SK-N-SH (cell line): ENCODE results near the gene NRIP3. TPM values are rescaled to one million over a fixed set of nuclear protein-coding genes. Genes with fewer than 3 reads are reported as not detected.

Experiments used
- CTCF ChIA-PET: fragments of 300-600, 350-600 bp; formaldehyde crosslinking; extraction: SDS; loops from one replicate; lab custom pipeline; 2021; lab: Yijun Ruan, JAX
- POLR2A ChIA-PET: fragments of 350-600 bp; sonication (Branson Sonifier 250); formaldehyde crosslinking; extraction: SDS; loops from one replicate; lab custom pipeline; 2020; ENCODE audit warnings: antibody characterized with exemption, inconsistent platforms; lab: Yijun Ruan, JAX
- DNase-seq: peaks from one replicate; pipeline ENCODE4 v3.0.0; 2012
- H2AFZ ChIP-seq: fragments of 200-600 bp; sonication (generic); 2 replicates; pipeline ENCODE4 v1.8.1; 2016; ENCODE audit warnings: antibody characterized with exemption, mild to moderate bottlenecking, low read depth
- H3F3A ChIP-seq: fragments of 200-600 bp; sonication (generic); replicated peaks from 2 replicates; pipeline ENCODE3; 2016; ENCODE audit warnings: antibody characterized with exemption, mild to moderate bottlenecking; ENCODE audit not compliant: insufficient read depth
- H3K27ac ChIP-seq, 2 experiments: fragments of 200-500 bp in 1 of 2; fragments of 200-600 bp in 1 of 2; sonication (Bioruptor generic) in 1 of 2; sonication (generic), shearing (Covaris generic) in 1 of 2; 2 replicates each; pipeline versions ENCODE4 v1.5.1 to v1.6.1; 2014 to 2016; ENCODE audit warnings: low read depth in 2 of 2, inconsistent platforms in 1 of 2, low read length in 1 of 2, mild to moderate bottlenecking in 1 of 2, mixed read lengths in 1 of 2
- H3K27me3 ChIP-seq: fragments of 200-600 bp; sonication (generic), shearing (Covaris generic); 2 replicates; pipeline ENCODE4 v1.6.1; 2016; ENCODE audit warnings: mixed run types; ENCODE audit not compliant: insufficient read depth
- H3K36me3 ChIP-seq, 2 experiments: fragments of 200-500 bp in 1 of 2; fragments of 200-600 bp in 1 of 2; sonication (Bioruptor generic) in 1 of 2; sonication (generic) in 1 of 2; replicated peaks in 1 of 2; 2 replicates each; pipeline versions ENCODE3 to v1.5.1; 2014 to 2016; ENCODE audit warnings: low read length in 1 of 2, mild to moderate bottlenecking in 1 of 2; ENCODE audit not compliant: insufficient read depth in 2 of 2, control insufficient read depth in 1 of 2
- H3K4me1 ChIP-seq, 2 experiments: fragments of 200-500 bp in 1 of 2; fragments of 200-600 bp in 1 of 2; sonication (Bioruptor generic) in 1 of 2; sonication (generic), shearing (Covaris generic) in 1 of 2; 2 replicates each; pipeline versions ENCODE4 v1.5.1 to v1.6.1; 2014 to 2016; ENCODE audit warnings: low read depth in 1 of 2, low read length in 1 of 2, mixed run types in 1 of 2; ENCODE audit not compliant: insufficient read depth in 2 of 2, control insufficient read depth in 1 of 2
- H3K4me2 ChIP-seq: fragments of 200-600 bp; sonication (generic), shearing (Covaris generic); 2 replicates; pipeline ENCODE4 v1.6.1; 2017; ENCODE audit warnings: mixed run types
- H3K4me3 ChIP-seq, 2 experiments: fragments of 200-500 bp in 1 of 2; fragments of 200-600 bp in 1 of 2; sonication (Bioruptor generic) in 1 of 2; sonication (generic), shearing (Covaris generic) in 1 of 2; 2 replicates each; pipeline versions ENCODE4 v1.5.1 to v1.8.1; 2014 to 2016; ENCODE audit warnings: low read depth in 2 of 2, inconsistent platforms in 1 of 2, low read length in 1 of 2, mild to moderate bottlenecking in 1 of 2, mixed read lengths in 1 of 2, moderate library complexity in 1 of 2
- H3K79me2 ChIP-seq: fragments of 200-600 bp; sonication (generic); 2 replicates; pipeline ENCODE4 v1.8.1; 2017; ENCODE audit warnings: mild to moderate bottlenecking; ENCODE audit not compliant: insufficient read depth
- H3K9ac ChIP-seq: fragments of 200-600 bp; sonication (generic); 2 replicates; pipeline ENCODE4 v1.6.1; 2017; ENCODE audit warnings: mixed run types
- H3K9me2 ChIP-seq: fragments of 200-600 bp; sonication (generic); 2 replicates; pipeline ENCODE4 v1.6.1; 2017; ENCODE audit warnings: mixed run types
- H3K9me3 ChIP-seq: fragments of 200-600 bp; sonication (generic); 2 replicates; pipeline ENCODE4 v1.6.1; 2017; ENCODE audit warnings: mixed run types, mild to moderate bottlenecking, moderate library complexity
- H4K20me1 ChIP-seq: fragments of 200-600 bp; sonication (generic); 2 replicates; pipeline ENCODE4 v1.6.1; 2017; ENCODE audit warnings: mild to moderate bottlenecking, mixed run types; ENCODE audit not compliant: insufficient read depth
- FOXJ3 ChIP-seq: sonication (generic); formaldehyde crosslinking; IDR thresholded peaks from 2 replicates; pipeline ENCODE4 v1.5.1; 2020; ENCODE audit warnings: mild to moderate bottlenecking, missing genetic modification reagents
- GATA2 ChIP-seq: sonication (generic); formaldehyde crosslinking; IDR thresholded peaks from 2 replicates; pipeline ENCODE4 v1.5.0; 2020; ENCODE audit warnings: mild to moderate bottlenecking, missing genetic modification reagents
- RXRA ChIP-seq: IDR thresholded peaks from 2 replicates; pipeline ENCODE4 v1.4.0; 2012; ENCODE audit warnings: low read depth, mild to moderate bottlenecking, borderline replicate concordance
- WGBS: methylation state at CpG from one replicate; pipeline ENCODE4 v1.1.6; 2017; ENCODE audit warnings: low lambda C conversion rate; 5-methylcytosine and 5-hydroxymethylcytosine counted together
- polyA plus RNA-seq, 3 experiments: library from polyadenylated mRNA; depleted of rRNA; stranded (reverse); fragments of >200 nt; gene quantifications; 2 replicates each; pipeline ENCODE4 v1.2.3, GENCODE V29; 2012
- TF ChIP-seq, protein P1 (sequence below): IDR thresholded peaks from 2 replicates; pipeline ENCODE4 v1.6.1; 2012; ENCODE audit warnings: mild to moderate bottlenecking, low read depth, low read length, moderate library complexity

Gene NRIP3
- polyA plus RNA-seq, 1 of the 3 experiments (the other 2 are of a cell fraction), result 2.1 TPM

DNA sequence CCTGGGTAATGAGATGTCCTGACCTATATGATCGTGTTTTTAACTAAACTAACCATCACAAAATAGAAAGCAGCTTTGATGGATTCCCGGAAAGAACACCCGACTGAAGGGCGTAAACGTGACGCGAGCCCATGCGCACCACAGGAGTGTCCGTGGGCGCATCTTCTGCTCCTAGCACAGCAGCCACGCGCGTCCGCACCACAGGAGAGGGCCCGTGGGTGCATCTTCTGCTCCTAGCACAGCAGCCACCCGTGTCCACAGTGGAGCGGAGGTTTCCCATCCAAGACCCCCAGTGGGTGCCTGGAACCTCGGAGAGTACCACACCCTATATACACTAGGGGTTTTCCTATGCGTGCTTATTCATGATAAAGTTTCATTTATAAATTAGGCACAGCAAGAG is 36.1 kb upstream of the NRIP3 start:
- Histone ChIP-seq H3K4me3 (no peak overlapping the region), H3K9me2 (no peaks in the 10 kb centered on the region), H3K4me1 (no peaks in the 10 kb centered on the region), H3K4me2 (no peak overlapping the region), H2AFZ (no peak overlapping the region), H3K9ac (no peak overlapping the region), H3K27me3 (no peaks in the 10 kb centered on the region), H4K20me1 (no peaks in the 10 kb centered on the region), H3K27ac (no peak overlapping the region), H3K9me3 (no peaks in the 10 kb centered on the region), H3F3A (no peaks in the 10 kb centered on the region), H3K79me2 (no peaks in the 10 kb centered on the region), H3K36me3 (no peaks in the 10 kb centered on the region)
- WGBS, result 85% methylated on average over 19 of the region's 19 CpGs
- ChIA-PET CTCF (interaction anchor here (1.4 to 1.6 kb wide), 2 partner anchors 24 to 98 kb away, joined by 7 to 9 read pairs; no protein-coding TSS in a partner anchor), POLR2A (no interaction called here)
- no peak for DNase-seq
- TF ChIP-seq GATA2 (CRISPR knock-in tag), result no peak

DNA sequence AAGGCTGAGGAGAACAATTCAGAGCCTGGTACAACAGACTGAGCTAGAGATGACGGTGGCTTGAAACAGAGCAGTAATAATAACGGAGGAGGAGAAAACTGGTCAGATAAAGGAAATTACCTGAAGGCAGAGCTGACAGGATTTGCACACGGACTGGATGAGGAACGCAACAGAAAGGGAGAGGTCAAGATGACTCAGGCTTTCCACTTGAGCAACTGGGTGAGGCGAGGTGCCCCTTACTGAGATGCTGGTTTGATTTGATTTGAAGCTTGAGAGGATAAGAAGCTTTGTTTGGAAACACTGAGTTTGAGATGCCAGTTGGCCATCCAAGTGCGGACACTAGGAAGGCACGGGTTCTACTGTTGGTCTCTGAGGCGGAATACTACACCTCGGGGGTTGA is 35.4 kb upstream of the NRIP3 start:
- CTCF ChIA-PET, result interaction anchor here (1.4 to 1.6 kb wide), 2 partner anchors 24 to 98 kb away, joined by 7 to 9 read pairs; no protein-coding TSS in a partner anchor
- H3K4me1 ChIP-seq, result no peaks in the 10 kb centered on the region
- TF ChIP-seq, protein P1, sequence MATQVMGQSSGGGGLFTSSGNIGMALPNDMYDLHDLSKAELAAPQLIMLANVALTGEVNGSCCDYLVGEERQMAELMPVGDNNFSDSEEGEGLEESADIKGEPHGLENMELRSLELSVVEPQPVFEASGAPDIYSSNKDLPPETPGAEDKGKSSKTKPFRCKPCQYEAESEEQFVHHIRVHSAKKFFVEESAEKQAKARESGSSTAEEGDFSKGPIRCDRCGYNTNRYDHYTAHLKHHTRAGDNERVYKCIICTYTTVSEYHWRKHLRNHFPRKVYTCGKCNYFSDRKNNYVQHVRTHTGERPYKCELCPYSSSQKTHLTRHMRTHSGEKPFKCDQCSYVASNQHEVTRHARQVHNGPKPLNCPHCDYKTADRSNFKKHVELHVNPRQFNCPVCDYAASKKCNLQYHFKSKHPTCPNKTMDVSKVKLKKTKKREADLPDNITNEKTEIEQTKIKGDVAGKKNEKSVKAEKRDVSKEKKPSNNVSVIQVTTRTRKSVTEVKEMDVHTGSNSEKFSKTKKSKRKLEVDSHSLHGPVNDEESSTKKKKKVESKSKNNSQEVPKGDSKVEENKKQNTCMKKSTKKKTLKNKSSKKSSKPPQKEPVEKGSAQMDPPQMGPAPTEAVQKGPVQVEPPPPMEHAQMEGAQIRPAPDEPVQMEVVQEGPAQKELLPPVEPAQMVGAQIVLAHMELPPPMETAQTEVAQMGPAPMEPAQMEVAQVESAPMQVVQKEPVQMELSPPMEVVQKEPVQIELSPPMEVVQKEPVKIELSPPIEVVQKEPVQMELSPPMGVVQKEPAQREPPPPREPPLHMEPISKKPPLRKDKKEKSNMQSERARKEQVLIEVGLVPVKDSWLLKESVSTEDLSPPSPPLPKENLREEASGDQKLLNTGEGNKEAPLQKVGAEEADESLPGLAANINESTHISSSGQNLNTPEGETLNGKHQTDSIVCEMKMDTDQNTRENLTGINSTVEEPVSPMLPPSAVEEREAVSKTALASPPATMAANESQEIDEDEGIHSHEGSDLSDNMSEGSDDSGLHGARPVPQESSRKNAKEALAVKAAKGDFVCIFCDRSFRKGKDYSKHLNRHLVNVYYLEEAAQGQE, result no peak
- TF ChIP-seq, all 33 proteins: peak for 0
- Histone ChIP-seq H4K20me1 (no peaks in the 10 kb centered on the region), H3K9me3 (no peaks in the 10 kb centered on the region), H2AFZ (no peak overlapping the region), H3K27me3 (no peaks in the 10 kb centered on the region), H3K79me2 (no peaks in the 10 kb centered on the region), H3K36me3 (no peaks in the 10 kb centered on the region), H3F3A (no peaks in the 10 kb centered on the region), H3K9ac (no peak overlapping the region), H3K4me3 (no peak overlapping the region), H3K9me2 (no peaks in the 10 kb centered on the region), H3K4me2 (no peak overlapping the region), H3K27ac (no peak overlapping the region)
- WGBS, result 78% methylated on average over 9 of the region's 9 CpGs
- POLR2A ChIA-PET, result no interaction called here
- no peak for DNase-seq

DNA sequence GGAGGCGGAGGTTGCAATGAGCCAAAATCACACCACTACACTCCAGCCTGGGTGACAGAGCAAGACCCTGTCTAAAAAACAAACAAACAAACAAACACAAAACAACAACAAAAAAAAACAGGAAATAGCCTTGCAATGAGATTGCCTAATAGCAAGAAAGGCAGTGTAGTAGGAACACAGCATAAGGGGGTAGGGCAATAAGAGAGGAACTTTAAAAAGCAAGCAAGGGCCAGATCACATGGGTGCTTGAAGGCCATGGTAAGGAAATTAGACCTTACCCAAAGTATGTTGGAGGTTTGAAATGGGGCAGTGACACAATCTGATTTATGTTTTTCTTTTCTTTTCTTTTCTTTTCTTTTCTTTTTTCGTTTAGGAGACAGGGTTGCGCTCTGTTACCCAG is 34.7 kb upstream of the NRIP3 start:
- Histone ChIP-seq H2AFZ (no peak overlapping the region), H3K9me3 (no peaks in the 10 kb centered on the region), H3K27me3 (no peaks in the 10 kb centered on the region), H3K9ac (no peak overlapping the region), H3K79me2 (no peaks in the 10 kb centered on the region), H3F3A (no peaks in the 10 kb centered on the region), H3K4me2 (no peak overlapping the region), H3K4me3 (no peak overlapping the region), H3K4me1 (no peaks in the 10 kb centered on the region), H4K20me1 (no peaks in the 10 kb centered on the region), H3K36me3 (no peaks in the 10 kb centered on the region), H3K9me2 (no peaks in the 10 kb centered on the region), H3K27ac (no peak overlapping the region)
- WGBS, result 86% methylated on average over 3 of the region's 3 CpGs
- POLR2A ChIA-PET, result no interaction called here
- TF ChIP-seq FOXJ3 (CRISPR knock-in tag), result no peak
- no peak for TF ChIP-seq RXRA
- CTCF ChIA-PET, result interaction anchor here (1.4 to 1.6 kb wide), 2 partner anchors 23 to 99 kb away, joined by 7 to 9 read pairs; no protein-coding TSS in a partner anchor
- no peak for DNase-seq
